B cell (primary cell): ENCODE data around the gene FAM118A. TPM values are rescaled to one million over a fixed set of nuclear protein-coding genes. Genes with fewer than 3 reads are reported as not detected.

Experiments used
- ATAC-seq: fragments of 200-7000 bp; cut with Tn5 transposase; one replicate; pipeline ENCODE4 v1.10.0; 2021; ENCODE audit warnings: low read depth, mild to moderate bottlenecking, moderate number of reproducible peaks, moderate library complexity
- CTCF ChIA-PET: fragments of 350-600 bp; sonication (Branson Sonifier 250); formaldehyde crosslinking; loops from one replicate; lab custom pipeline; 2021; ENCODE audit warnings: antibody characterized with exemption, inconsistent platforms; lab: Charles Lee
- POLR2A ChIA-PET: fragments of 350-600 bp; sonication (Branson Sonifier 250); formaldehyde crosslinking; loops from one replicate; lab custom pipeline; 2021; ENCODE audit warnings: antibody characterized with exemption; lab: Charles Lee
- DNase-seq: peaks from one replicate; pipeline ENCODE4 v3.0.0; 2013
- H2AFZ ChIP-seq: 2 replicates; pipeline ENCODE4 v1.6.1; 2012; ENCODE audit warnings: mild to moderate bottlenecking, low read depth, low read length; ENCODE audit not compliant: insufficient read depth, poor library complexity, severe bottlenecking
- H3K27ac ChIP-seq, 2 donors: 1 replicate in 1 of 2; 2 replicates in 1 of 2; pipeline ENCODE4 v1.5.1; 2012 to 2013; ENCODE audit warnings: low read length in 2 of 2, mild to moderate bottlenecking in 2 of 2, moderate library complexity in 1 of 2
- H3K27me3 ChIP-seq, 4 experiments: fragments of 200-600 bp in 1 of 4; sonication (generic) in 1 of 4; replicated peaks in 1 of 4; 1 replicate in 2 of 4; 2 replicates in 2 of 4; pipeline versions ENCODE4 v1.6.1 to v1.7.0; 2013 to 2016; ENCODE audit warnings: low read length in 3 of 4, mild to moderate bottlenecking in 2 of 4, mixed read lengths in 1 of 4, moderate library complexity in 1 of 4; ENCODE audit not compliant: insufficient read depth in 4 of 4, control insufficient read depth in 3 of 4; ENCODE audit errors: control extremely low read depth in 1 of 4
- H3K36me3 ChIP-seq, 2 experiments: replicated peaks in 1 of 2; 1 replicate in 1 of 2; 2 replicates in 1 of 2; pipeline versions ENCODE4 v1.6.1 to v1.7.1; 2013; ENCODE audit warnings: low read length in 1 of 2; ENCODE audit not compliant: insufficient read depth in 2 of 2, control insufficient read depth in 1 of 2; ENCODE audit errors: control extremely low read depth in 1 of 2, extremely low read depth in 1 of 2
- H3K4me1 ChIP-seq, 2 donors: fragments of 200-600 bp in 1 of 2; sonication (generic) in 1 of 2; 1 replicate in 1 of 2; 2 replicates in 1 of 2; pipeline versions ENCODE4 v1.5.1 to v1.6.1; 2013 to 2017; ENCODE audit warnings: low read length in 2 of 2; ENCODE audit not compliant: control insufficient read depth in 2 of 2, insufficient read depth in 2 of 2
- H3K4me2 ChIP-seq: replicated peaks from 2 replicates; pipeline ENCODE3; 2012; ENCODE audit warnings: mild to moderate bottlenecking, low read depth, low read length; ENCODE audit not compliant: poor library complexity, severe bottlenecking
- H3K4me3 ChIP-seq, 5 experiments: fragments of 200-600 bp in 1 of 5; sonication (generic) in 1 of 5; 1 replicate in 3 of 5; 2 replicates in 2 of 5; pipeline versions ENCODE4 v1.5.1 to v1.7.0; 2011 to 2016; ENCODE audit warnings: low read length in 4 of 5, mild to moderate bottlenecking in 4 of 5, low read depth in 2 of 5, control low read depth in 1 of 5, moderate library complexity in 1 of 5; ENCODE audit not compliant: insufficient read depth in 1 of 5; ENCODE audit errors: control extremely low read depth in 1 of 5, extremely low read depth in 1 of 5
- H3K79me2 ChIP-seq: fragments of 200-600 bp; sonication (generic); one replicate; pipeline ENCODE4 v1.6.0; 2016; ENCODE audit warnings: low read length; ENCODE audit not compliant: control insufficient read depth, insufficient read depth
- H3K9ac ChIP-seq: fragments of 200-600 bp; sonication (generic); 2 replicates; pipeline ENCODE4 v1.6.1; 2017; ENCODE audit warnings: mild to moderate bottlenecking, low read length, moderate library complexity
- H3K9me3 ChIP-seq, 3 donors: one replicate each; pipeline versions ENCODE4 v1.6.1 to v1.7.1; 2013; ENCODE audit warnings: low read length in 2 of 3; ENCODE audit not compliant: control insufficient read depth in 2 of 3, insufficient read depth in 1 of 3; ENCODE audit errors: control extremely low read depth in 1 of 3
- H4K20me1 ChIP-seq: 2 replicates; pipeline ENCODE4 v1.6.0; 2012; ENCODE audit warnings: mild to moderate bottlenecking, low read length; ENCODE audit not compliant: insufficient read depth, control insufficient read depth, poor library complexity, severe bottlenecking
- H3K27ac Mint-ChIP-seq: one replicate; pipeline ENCODE4 v1.8.0; 2021; ENCODE audit warnings: mixed read lengths
- H3K27me3 Mint-ChIP-seq: one replicate; pipeline ENCODE4 v1.8.0; 2021; ENCODE audit warnings: mixed read lengths
- H3K4me1 Mint-ChIP-seq: one replicate; pipeline ENCODE4 v1.8.0; 2021; ENCODE audit warnings: mixed read lengths
- H3K4me3 Mint-ChIP-seq: one replicate; pipeline ENCODE4 v1.8.0; 2021; ENCODE audit warnings: mixed read lengths
- H3K9me3 Mint-ChIP-seq: one replicate; pipeline ENCODE4 v1.8.0; 2022; ENCODE audit warnings: mixed read lengths; ENCODE audit not compliant: insufficient read depth
- EZH2 ChIP-seq: IDR thresholded peaks from 2 replicates; pipeline ENCODE4 v1.6.1; 2012; ENCODE audit warnings: borderline replicate concordance, low read depth, mild to moderate bottlenecking, moderate library complexity, low read length; ENCODE audit not compliant: insufficient read depth, poor library complexity, severe bottlenecking
- WGBS: methylation state at CpG from one replicate; pipeline ENCODE4 v1.1.5; 2013; ENCODE audit warnings: missing lambda C conversion rate; ENCODE audit not compliant: insufficient coverage; 5-methylcytosine and 5-hydroxymethylcytosine counted together
- intact Hi-C: fragments of 100-400 bp; cut with micrococcal nuclease; formaldehyde crosslinking; loops from one replicate; pipeline ENCODE4 v1.10.0; 2022
- polyA plus RNA-seq: library from polyadenylated mRNA; depleted of rRNA; stranded (reverse); fragments of >200 nt; gene quantifications from 2 replicates; pipeline ENCODE4 v1.2.3, GENCODE V29; 2012
- total RNA-seq, 2 donors: library from RNA; stranded (reverse); fragments of 120-200 nt in 1 of 2; gene quantifications; 1 replicate in 1 of 2; 2 replicates in 1 of 2; pipeline versions ENCODE4 v1.2.3 to v1.2.4, GENCODE V29; 2013 to 2022
- TF ChIP-seq, protein P1 (sequence below): fragments of 200-600 bp; IDR thresholded peaks from one replicate; pipeline ENCODE4 v1.8.0; 2022; ENCODE audit warnings: antibody characterized with exemption, mild to moderate bottlenecking

Gene FAM118A
- total and polyA plus RNA-seq, 2 donors (not counting 1 experiment from before 2014, with no cell fraction given): 66.5 to 216 TPM

DNA sequence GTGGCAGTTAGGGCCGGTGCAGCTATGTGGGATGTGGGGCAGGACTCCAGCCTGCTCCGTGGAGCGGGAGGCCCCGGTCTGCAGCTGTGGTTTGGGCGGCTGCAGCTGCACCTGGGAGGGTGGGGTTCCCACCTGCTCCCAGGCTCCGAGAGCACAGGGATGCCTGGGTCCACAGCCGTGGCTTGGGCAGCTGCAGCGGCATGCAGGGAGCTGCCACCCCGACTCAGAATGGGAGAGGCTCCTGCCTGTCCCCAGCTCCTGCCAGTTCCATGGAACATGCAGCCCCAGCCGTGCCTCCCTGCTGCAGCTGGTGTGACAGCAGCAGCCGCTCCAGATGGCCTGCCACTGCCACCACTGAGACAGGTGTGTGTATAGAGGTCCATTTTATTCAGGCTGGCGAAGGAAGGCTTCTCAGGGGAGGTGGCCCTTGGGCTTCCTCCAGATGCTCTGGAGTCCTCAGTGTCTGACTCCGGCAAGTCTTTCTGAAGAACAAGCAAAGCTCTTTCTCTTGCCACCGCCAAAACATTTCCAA, 46.7 kb upstream of the FAM118A start:
- intact Hi-C loops: loop anchor here (1.0 kb wide), 3 partner anchors 14 to 28 kb away; no protein-coding TSS in a partner anchor
- peaks cover 9% of the 10 kb centered on the region for H4K20me1 ChIP-seq
- H3K9me3 Mint-ChIP-seq: no peaks in the 10 kb centered on the region
- H3K4me1 Mint-ChIP-seq: peaks cover 51% of the 10 kb centered on the region
- no peaks in the 10 kb centered on the region for H3K9me3 ChIP-seq
- peaks cover 37 to 42% of the 10 kb centered on the region in 2 donors for H3K4me1 ChIP-seq
- no peaks in the 10 kb centered on the region for H3K27me3 Mint-ChIP-seq
- peaks cover 0 to 3% (median under 1%) of the 10 kb centered on the region in 4 experiments for H3K27me3 ChIP-seq
- 2% methylated on average over 14 of the region's 14 CpGs for WGBS
- H2AFZ ChIP-seq: no peak overlapping the region
- H3K27ac ChIP-seq: no peak overlapping the region
- H3K4me2 ChIP-seq: peak overlapping the region; percentile 89
- DNase-seq: no peak
- H3K4me3 ChIP-seq: peak overlapping the region in 4 of 5 experiments; percentile 16 to 56 (median 38)
- ChIA-PET CTCF (interaction anchor here (0.5 to 2.1 kb wide), 15 partner anchors 11 to 174 kb away, joined by 3 to 15 read pairs (median 4); partner anchors contain the start of gene NUP50), POLR2A (interaction anchor here (0.8 to 2.1 kb wide), 5 partner anchors 9 to 27 kb away, joined by 3 to 11 read pairs (median 9); no protein-coding TSS in a partner anchor)
- ATAC-seq: peak; percentile 13
- peak overlapping the region; percentile 78 for H3K27ac Mint-ChIP-seq
- H3K79me2 ChIP-seq: no peaks in the 10 kb centered on the region
- peak overlapping the region; percentile 87 for H3K4me3 Mint-ChIP-seq
- H3K36me3 ChIP-seq: no peaks in the 10 kb centered on the region
- TF ChIP-seq, protein P1, sequence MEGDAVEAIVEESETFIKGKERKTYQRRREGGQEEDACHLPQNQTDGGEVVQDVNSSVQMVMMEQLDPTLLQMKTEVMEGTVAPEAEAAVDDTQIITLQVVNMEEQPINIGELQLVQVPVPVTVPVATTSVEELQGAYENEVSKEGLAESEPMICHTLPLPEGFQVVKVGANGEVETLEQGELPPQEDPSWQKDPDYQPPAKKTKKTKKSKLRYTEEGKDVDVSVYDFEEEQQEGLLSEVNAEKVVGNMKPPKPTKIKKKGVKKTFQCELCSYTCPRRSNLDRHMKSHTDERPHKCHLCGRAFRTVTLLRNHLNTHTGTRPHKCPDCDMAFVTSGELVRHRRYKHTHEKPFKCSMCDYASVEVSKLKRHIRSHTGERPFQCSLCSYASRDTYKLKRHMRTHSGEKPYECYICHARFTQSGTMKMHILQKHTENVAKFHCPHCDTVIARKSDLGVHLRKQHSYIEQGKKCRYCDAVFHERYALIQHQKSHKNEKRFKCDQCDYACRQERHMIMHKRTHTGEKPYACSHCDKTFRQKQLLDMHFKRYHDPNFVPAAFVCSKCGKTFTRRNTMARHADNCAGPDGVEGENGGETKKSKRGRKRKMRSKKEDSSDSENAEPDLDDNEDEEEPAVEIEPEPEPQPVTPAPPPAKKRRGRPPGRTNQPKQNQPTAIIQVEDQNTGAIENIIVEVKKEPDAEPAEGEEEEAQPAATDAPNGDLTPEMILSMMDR: no peak
- TF ChIP-seq EZH2: no peak
- peak overlapping the region; percentile 35 for H3K9ac ChIP-seq
